ENCODE results near the gene ZSCAN21. TPM values are rescaled to one million over a fixed set of nuclear protein-coding genes. Genes with fewer than 3 reads are reported as not detected.

Gene ZSCAN21
- total and polyA plus RNA-seq, 2 of the 4 experiments (the other 2 are of a cell fraction), result 11.5 to 13.3 TPM

DNA sequence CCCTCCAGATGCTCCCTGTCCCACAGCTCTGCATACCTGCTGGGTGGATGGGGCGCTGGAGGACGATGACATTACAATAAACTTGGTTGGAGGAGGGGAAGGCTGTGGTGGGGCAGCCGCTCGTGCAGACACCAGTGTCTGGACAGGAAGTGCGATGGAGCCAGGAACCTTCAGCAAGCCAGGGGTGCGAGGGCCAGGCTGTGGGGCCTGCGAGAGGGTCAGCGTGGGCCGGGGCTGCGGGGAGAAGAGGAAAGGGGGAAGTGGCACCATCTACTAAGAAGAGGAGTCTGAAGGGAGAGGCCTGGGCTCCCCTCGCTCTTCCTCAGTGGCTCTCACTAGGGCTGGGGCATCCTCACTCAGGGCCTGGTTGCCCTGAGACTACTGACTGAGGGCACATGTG lies 58.3 kb downstream of the ZSCAN21 start:
- Histone ChIP-seq H2BK15ac (ENCODE audit: low read depth, low read length) (no peak overlapping the region), H3K4ac (ENCODE audit: low read depth, low read length) (no peak overlapping the region), H4K5ac (ENCODE audit: low read depth, low read length) (no peak overlapping the region), H2BK5ac (ENCODE audit: low read depth, low read length, poor library complexity, severe bottlenecking) (no peak overlapping the region), H3K4me3 (ENCODE audit: insufficient read depth, low read depth, low read length) (no peak overlapping the region), H3K79me1 (ENCODE audit: low read depth in 1 of 2, low read length in 2 of 2) (peaks cover 0 to 11% of the 10 kb centered on the region in 2 experiments; a peak in 2 of 4 replicates), H3K36me3 (ENCODE audit: control insufficient read depth, insufficient read depth, low read length) (peaks cover 68% of the 10 kb centered on the region), H3K9ac (ENCODE audit: low read depth, low read length) (no peak overlapping the region), H3K4me1 (ENCODE audit: control insufficient read depth, insufficient read depth, low read length) (peaks cover 2% of the 10 kb centered on the region; the same call in 1 of the 2 replicates), H3K27ac (ENCODE audit: insufficient read depth, low read length) (no peak overlapping the region), H2BK20ac (ENCODE audit: low read depth, low read length) (no peak overlapping the region), H3K4me2 (ENCODE audit: low read depth, low read length) (no peak overlapping the region), H3K14ac (replicated peaks; ENCODE audit: low read depth, low read length) (no peak overlapping the region), H4K20me1 (ENCODE audit: insufficient read depth, low read length) (peaks cover 3% of the 10 kb centered on the region; the same call in 1 of the 2 replicates), H3K9me1 (ENCODE audit: insufficient read depth, low read length) (no peaks in the 10 kb centered on the region), H2BK120ac (ENCODE audit: low read depth, low read length) (no peak overlapping the region), H2AK9ac (replicated peaks; ENCODE audit: low read depth, low read length, poor library complexity) (no peak overlapping the region), H3K23ac (ENCODE audit: low read depth, low read length) (no peak overlapping the region), H4K8ac (ENCODE audit: low read depth in 2 of 2, low read length in 2 of 2) (no peak overlapping the region), H2AK5ac (ENCODE audit: low read depth, low read length) (no peak overlapping the region), H3K27me3 (ENCODE audit: control insufficient read depth, insufficient read depth, low read length) (no peaks in the 10 kb centered on the region), H2AFZ (replicated peaks; ENCODE audit: low read length, poor library complexity) (no peak overlapping the region), H3K18ac (ENCODE audit: low read depth, low read length) (no peak overlapping the region), H3K56ac (ENCODE audit: extremely low read depth, insufficient read depth, low read length) (no peak overlapping the region), H3K9me3 (ENCODE audit: control insufficient read depth, insufficient read depth, low read length) (no peaks in the 10 kb centered on the region), H4K91ac (ENCODE audit: insufficient read depth, low read depth, low read length) (no peak overlapping the region)
- POLR2A ChIA-PET (ENCODE audit: unreplicated experiment), result no interaction called here
- no peak for ATAC-seq (ENCODE audit: low read depth)
- in situ Hi-C loops (cut with MboI; ENCODE audit: low sequenced_read_pairs) (no loop called here), intact Hi-C loops (cut with micrococcal nuclease) (no loop called here), dilution Hi-C loops (cut with HindIII; ENCODE audit: low sequenced_read_pairs, unreplicated experiment) (no loop called here)
- DNase-seq, result no peak
- CTCF ChIA-PET, result no interaction called here
- no TSS peak for BruUV-seq (replicated peaks)
- WGBS, 2 experiments (ENCODE audit: extremely low coverage in 2 of 2, insufficient read length in 1 of 2), result 60% methylated on average over 3 of the region's 11 CpGs; no CpG with 5 or more reads in 1 of the 2 experiments
- no peak for TF ChIP-seq POLR2A (IDR thresholded peaks at IDR 0.05; ENCODE audit: low read depth, low read length)
- no peak for TF ChIP-seq FOS (IDR thresholded peaks at IDR 0.05; ENCODE audit: low read depth, low read length)
- TF ChIP-seq CEBPB (IDR thresholded peaks at IDR 0.05; ENCODE audit: low read depth, low read length), result no peak
- TF ChIP-seq, protein P1, sequence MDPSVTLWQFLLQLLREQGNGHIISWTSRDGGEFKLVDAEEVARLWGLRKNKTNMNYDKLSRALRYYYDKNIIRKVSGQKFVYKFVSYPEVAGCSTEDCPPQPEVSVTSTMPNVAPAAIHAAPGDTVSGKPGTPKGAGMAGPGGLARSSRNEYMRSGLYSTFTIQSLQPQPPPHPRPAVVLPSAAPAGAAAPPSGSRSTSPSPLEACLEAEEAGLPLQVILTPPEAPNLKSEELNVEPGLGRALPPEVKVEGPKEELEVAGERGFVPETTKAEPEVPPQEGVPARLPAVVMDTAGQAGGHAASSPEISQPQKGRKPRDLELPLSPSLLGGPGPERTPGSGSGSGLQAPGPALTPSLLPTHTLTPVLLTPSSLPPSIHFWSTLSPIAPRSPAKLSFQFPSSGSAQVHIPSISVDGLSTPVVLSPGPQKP (IDR thresholded peaks at IDR 0.05; ENCODE audit: borderline replicate concordance, low read depth, low read length), result no peak
- no peak for TF ChIP-seq MAFK (IDR thresholded peaks at IDR 0.05; ENCODE audit: low read depth, low read length)
- no peak for TF ChIP-seq RFX5 (IDR thresholded peaks at IDR 0.05; ENCODE audit: low read depth, low read length)
- TF ChIP-seq, protein P2, sequence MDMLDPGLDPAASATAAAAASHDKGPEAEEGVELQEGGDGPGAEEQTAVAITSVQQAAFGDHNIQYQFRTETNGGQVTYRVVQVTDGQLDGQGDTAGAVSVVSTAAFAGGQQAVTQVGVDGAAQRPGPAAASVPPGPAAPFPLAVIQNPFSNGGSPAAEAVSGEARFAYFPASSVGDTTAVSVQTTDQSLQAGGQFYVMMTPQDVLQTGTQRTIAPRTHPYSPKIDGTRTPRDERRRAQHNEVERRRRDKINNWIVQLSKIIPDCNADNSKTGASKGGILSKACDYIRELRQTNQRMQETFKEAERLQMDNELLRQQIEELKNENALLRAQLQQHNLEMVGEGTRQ (IDR thresholded peaks at IDR 0.05; ENCODE audit: low read depth, low read length), result no peak
- TF ChIP-seq MXI1 (IDR thresholded peaks at IDR 0.05; ENCODE audit: borderline replicate concordance, low read depth, low read length), result no peak
- no peak for TF ChIP-seq RCOR1 (IDR thresholded peaks at IDR 0.05; ENCODE audit: insufficient replicate concordance, low read length)
- TF ChIP-seq CHD1 (IDR thresholded peaks at IDR 0.05; ENCODE audit: low read depth, low read length), result no peak
- TF ChIP-seq, protein P3, sequence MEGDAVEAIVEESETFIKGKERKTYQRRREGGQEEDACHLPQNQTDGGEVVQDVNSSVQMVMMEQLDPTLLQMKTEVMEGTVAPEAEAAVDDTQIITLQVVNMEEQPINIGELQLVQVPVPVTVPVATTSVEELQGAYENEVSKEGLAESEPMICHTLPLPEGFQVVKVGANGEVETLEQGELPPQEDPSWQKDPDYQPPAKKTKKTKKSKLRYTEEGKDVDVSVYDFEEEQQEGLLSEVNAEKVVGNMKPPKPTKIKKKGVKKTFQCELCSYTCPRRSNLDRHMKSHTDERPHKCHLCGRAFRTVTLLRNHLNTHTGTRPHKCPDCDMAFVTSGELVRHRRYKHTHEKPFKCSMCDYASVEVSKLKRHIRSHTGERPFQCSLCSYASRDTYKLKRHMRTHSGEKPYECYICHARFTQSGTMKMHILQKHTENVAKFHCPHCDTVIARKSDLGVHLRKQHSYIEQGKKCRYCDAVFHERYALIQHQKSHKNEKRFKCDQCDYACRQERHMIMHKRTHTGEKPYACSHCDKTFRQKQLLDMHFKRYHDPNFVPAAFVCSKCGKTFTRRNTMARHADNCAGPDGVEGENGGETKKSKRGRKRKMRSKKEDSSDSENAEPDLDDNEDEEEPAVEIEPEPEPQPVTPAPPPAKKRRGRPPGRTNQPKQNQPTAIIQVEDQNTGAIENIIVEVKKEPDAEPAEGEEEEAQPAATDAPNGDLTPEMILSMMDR (conservative IDR thresholded peaks at IDR 0.05; ENCODE audit: low read depth, low read length), result no peak

Data from IMR-90 (cell line).